ENCODE measurements around the gene TXNL4B. TPM values are rescaled to one million over a fixed set of nuclear protein-coding genes. Genes with fewer than 3 reads are reported as not detected.
A peak's percentile ranks its signal among the peaks of the same experiment; 100 is the strongest.

TXNL4B gene
- total RNA-seq, 1 donor from 2014 or later = 11.8 TPM

GRCh38 chr16:72112906-72113615 lies 19.6 kb upstream of the TXNL4B start:
- Mint-ChIP-seq H3K4me1 (no peaks in the 10 kb centered on the region), H3K36me3 (ENCODE audit: low read depth) (peaks cover 20% of the 10 kb centered on the region), H3K27me3 (ENCODE audit: low read depth) (no peaks in the 10 kb centered on the region), H3K4me3 (no peak overlapping the region), H3K9me3 (no peaks in the 10 kb centered on the region), H3K27ac (ENCODE audit: unreplicated experiment) (no peak overlapping the region)
- no peak for DNase-seq (ENCODE audit: low read depth, low spot score)
- no peak for TF ChIP-seq CTCF (conservative IDR thresholded peaks at IDR 0.05)

GRCh38 chr16:72112452-72112792 lies 19.0 kb upstream of the TXNL4B start:
- H3K36me3 Mint-ChIP-seq (ENCODE audit: low read depth) = peaks cover 22% of the 10 kb centered on the region
- DNase-seq (ENCODE audit: low read depth, low spot score) = no peak
- H3K27ac Mint-ChIP-seq (ENCODE audit: unreplicated experiment) = no peak overlapping the region
- H3K4me1 Mint-ChIP-seq = no peaks in the 10 kb centered on the region
- no peaks in the 10 kb centered on the region for H3K27me3 Mint-ChIP-seq (ENCODE audit: low read depth)
- no peak for TF ChIP-seq CTCF (conservative IDR thresholded peaks at IDR 0.05)
- H3K9me3 Mint-ChIP-seq = no peaks in the 10 kb centered on the region
- no peak overlapping the region for H3K4me3 Mint-ChIP-seq

- H3K36me3 Mint-ChIP-seq (ENCODE audit: low read depth) = peaks cover 22% of the 10 kb centered on the region
- H3K27me3 Mint-ChIP-seq (ENCODE audit: low read depth) = no peaks in the 10 kb centered on the region
- no peak for TF ChIP-seq CTCF (conservative IDR thresholded peaks at IDR 0.05)
- no peaks in the 10 kb centered on the region for H3K4me1 Mint-ChIP-seq
- H3K4me3 Mint-ChIP-seq = no peak overlapping the region
- H3K27ac Mint-ChIP-seq (ENCODE audit: unreplicated experiment) = peak overlapping the region; percentile 67
- DNase-seq (ENCODE audit: low read depth, low spot score) = no peak
- H3K9me3 Mint-ChIP-seq = no peaks in the 10 kb centered on the region
Measured at GRCh38 chr16:72111657-72112451, 18.4 kb upstream of the TXNL4B start.

GRCh38 chr16:72110662-72111615 lies 17.5 kb upstream of the TXNL4B start:
- Mint-ChIP-seq H3K4me1 (no peaks in the 10 kb centered on the region), H3K9me3 (no peaks in the 10 kb centered on the region), H3K4me3 (no peak overlapping the region), H3K27me3 (ENCODE audit: low read depth) (no peaks in the 10 kb centered on the region), H3K36me3 (ENCODE audit: low read depth) (peaks cover 15% of the 10 kb centered on the region), H3K27ac (ENCODE audit: unreplicated experiment) (no peak overlapping the region)
- DNase-seq (ENCODE audit: low read depth, low spot score) = no peak
- no peak for TF ChIP-seq CTCF (conservative IDR thresholded peaks at IDR 0.05)

GRCh38 chr16:72109966-72110530 lies 16.6 kb upstream of the TXNL4B start:
- DNase-seq (ENCODE audit: low read depth, low spot score) = no peak
- TF ChIP-seq CTCF (conservative IDR thresholded peaks at IDR 0.05) = no peak
- Mint-ChIP-seq H3K4me1 (no peaks in the 10 kb centered on the region), H3K27me3 (ENCODE audit: low read depth) (no peaks in the 10 kb centered on the region), H3K9me3 (no peaks in the 10 kb centered on the region), H3K27ac (ENCODE audit: unreplicated experiment) (no peak overlapping the region), H3K4me3 (no peak overlapping the region), H3K36me3 (ENCODE audit: low read depth) (peaks cover 20% of the 10 kb centered on the region)
